ENCODE data around the gene CALN1. TPM values are rescaled to one million over a fixed set of nuclear protein-coding genes. Genes with fewer than 3 reads are reported as not detected.

CALN1 gene
- total and polyA plus RNA-seq, 9 of the 15 experiments (the other 6 are each of a cell fraction or from before 2014, with no cell fraction given): 1.4 to 7.5 (median 3.3) TPM

DNA sequence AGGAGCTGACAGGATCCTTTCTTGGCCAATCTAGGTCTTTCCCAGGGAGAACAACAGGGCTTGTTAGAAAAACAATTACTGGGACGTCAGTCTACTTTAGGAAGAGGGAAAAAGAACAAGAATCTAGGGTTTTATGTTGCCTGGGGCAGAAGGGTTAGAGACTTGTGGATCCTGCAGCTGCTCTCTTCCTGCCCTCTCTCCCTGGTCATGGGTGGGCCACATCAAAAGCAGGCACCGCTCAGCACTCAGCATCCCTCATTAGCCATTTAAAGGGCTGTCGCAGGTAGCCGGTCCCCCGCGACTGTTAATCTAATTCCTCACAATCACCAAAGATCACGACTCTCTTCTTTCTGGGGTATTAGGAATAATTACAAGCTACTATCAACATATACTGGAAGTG lies 631.9 kb downstream of the CALN1 start:
- H3K27ac ChIP-seq (ENCODE audit: extremely low read depth, low read depth, low read length): no peak overlapping the region
- ATAC-seq (no peak), FAIRE-seq (no peak), DNase-seq (ENCODE audit: extremely low read depth in 1 of 4, low spot score in 3 of 4) (no peak)
- no peak overlapping the region for H2AFZ ChIP-seq (ENCODE audit: low read depth, low read length)
- ChIA-PET CTCF (ENCODE audit: low intra/inter-chr PET ratio) (no interaction called here), POLR2A (interaction anchor here (1.0 to 1.4 kb wide), 2 partner anchors 11 to 231 kb away, joined by 3 to 4 read pairs; no protein-coding TSS in a partner anchor)
- no TSS peak for BruUV-seq (replicated peaks)
- no peaks in the 10 kb centered on the region for H3K4me1 ChIP-seq (replicated peaks in 1 of 2; ENCODE audit: control insufficient read depth in 2 of 2, insufficient read depth in 2 of 2, low read length in 2 of 2)
- no peaks in the 10 kb centered on the region for H3K36me3 ChIP-seq (ENCODE audit: control insufficient read depth, insufficient read depth, low read length)
- intact Hi-C loops (cut with micrococcal nuclease) (no loop called here), in situ Hi-C loops (cut with MboI) (no loop called here)
- no peak overlapping the region for H3K4me3 ChIP-seq
- H3K4me2 ChIP-seq (ENCODE audit: insufficient read depth, low read length): no peak overlapping the region
- no peaks in the 10 kb centered on the region for H3K9me3 ChIP-seq (replicated peaks; ENCODE audit: control insufficient read depth, insufficient read depth, low read depth, low read length)
- no peaks in the 10 kb centered on the region for H4K20me1 ChIP-seq (replicated peaks; ENCODE audit: control insufficient read depth, insufficient read depth, low read length)
- WGBS (ENCODE audit: insufficient coverage, low coverage, missing lambda C conversion rate): 0% methylated on average over 7 of the region's 7 CpGs
- H3K79me2 ChIP-seq (ENCODE audit: control insufficient read depth, insufficient read depth, low read length): no peaks in the 10 kb centered on the region
- H3K9ac ChIP-seq (ENCODE audit: insufficient read depth in 1 of 2, low read depth in 2 of 2, low read length in 2 of 2): no peak overlapping the region
- H3K27me3 ChIP-seq (ENCODE audit: control insufficient read depth in 2 of 2, insufficient read depth in 2 of 2, low read length in 2 of 2): peaks cover 0 to 11% of the 10 kb centered on the region in 2 experiments; a peak in 2 of 5 replicates
- H3K9me1 ChIP-seq (ENCODE audit: control insufficient read depth, insufficient read depth, low read length): no peaks in the 10 kb centered on the region
- TF ChIP-seq MCM3 (IDR thresholded peaks at IDR 0.05) (no peak), ZNF133 (CRISPR knock-in tag; IDR thresholded peaks at IDR 0.05) (no peak), ZNF146 (CRISPR knock-in tag; IDR thresholded peaks at IDR 0.05; ENCODE audit: unreplicated experiment) (no peak), ZNF79 (CRISPR knock-in tag; IDR thresholded peaks at IDR 0.05; ENCODE audit: low read depth) (no peak), CXXC5 (CRISPR knock-in tag; IDR thresholded peaks at IDR 0.05) (no peak), TBL1XR1 (IDR thresholded peaks at IDR 0.05; ENCODE audit: low read length in 2 of 2) (no peak), ADNP (tag; IDR thresholded peaks at IDR 0.05) (no peak), HNRNPLL (IDR thresholded peaks at IDR 0.05; ENCODE audit: low read depth, low read length, poor library complexity, severe bottlenecking) (no peak), DACH1 (IDR thresholded peaks at IDR 0.05; ENCODE audit: partially characterized antibody) (no peak), STAG1 (CRISPR knock-in tag; IDR thresholded peaks at IDR 0.05; ENCODE audit: borderline replicate concordance) (no peak), POU5F1 (IDR thresholded peaks at IDR 0.05; ENCODE audit: borderline replicate concordance, low read depth, low read length, partially characterized antibody) (no peak), ELF1 (tag; IDR thresholded peaks at IDR 0.05) (no peak)
- TF ChIP-seq, protein P1, sequence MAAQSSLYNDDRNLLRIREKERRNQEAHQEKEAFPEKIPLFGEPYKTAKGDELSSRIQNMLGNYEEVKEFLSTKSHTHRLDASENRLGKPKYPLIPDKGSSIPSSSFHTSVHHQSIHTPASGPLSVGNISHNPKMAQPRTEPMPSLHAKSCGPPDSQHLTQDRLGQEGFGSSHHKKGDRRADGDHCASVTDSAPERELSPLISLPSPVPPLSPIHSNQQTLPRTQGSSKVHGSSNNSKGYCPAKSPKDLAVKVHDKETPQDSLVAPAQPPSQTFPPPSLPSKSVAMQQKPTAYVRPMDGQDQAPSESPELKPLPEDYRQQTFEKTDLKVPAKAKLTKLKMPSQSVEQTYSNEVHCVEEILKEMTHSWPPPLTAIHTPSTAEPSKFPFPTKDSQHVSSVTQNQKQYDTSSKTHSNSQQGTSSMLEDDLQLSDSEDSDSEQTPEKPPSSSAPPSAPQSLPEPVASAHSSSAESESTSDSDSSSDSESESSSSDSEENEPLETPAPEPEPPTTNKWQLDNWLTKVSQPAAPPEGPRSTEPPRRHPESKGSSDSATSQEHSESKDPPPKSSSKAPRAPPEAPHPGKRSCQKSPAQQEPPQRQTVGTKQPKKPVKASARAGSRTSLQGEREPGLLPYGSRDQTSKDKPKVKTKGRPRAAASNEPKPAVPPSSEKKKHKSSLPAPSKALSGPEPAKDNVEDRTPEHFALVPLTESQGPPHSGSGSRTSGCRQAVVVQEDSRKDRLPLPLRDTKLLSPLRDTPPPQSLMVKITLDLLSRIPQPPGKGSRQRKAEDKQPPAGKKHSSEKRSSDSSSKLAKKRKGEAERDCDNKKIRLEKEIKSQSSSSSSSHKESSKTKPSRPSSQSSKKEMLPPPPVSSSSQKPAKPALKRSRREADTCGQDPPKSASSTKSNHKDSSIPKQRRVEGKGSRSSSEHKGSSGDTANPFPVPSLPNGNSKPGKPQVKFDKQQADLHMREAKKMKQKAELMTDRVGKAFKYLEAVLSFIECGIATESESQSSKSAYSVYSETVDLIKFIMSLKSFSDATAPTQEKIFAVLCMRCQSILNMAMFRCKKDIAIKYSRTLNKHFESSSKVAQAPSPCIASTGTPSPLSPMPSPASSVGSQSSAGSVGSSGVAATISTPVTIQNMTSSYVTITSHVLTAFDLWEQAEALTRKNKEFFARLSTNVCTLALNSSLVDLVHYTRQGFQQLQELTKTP (IDR thresholded peaks at IDR 0.05; ENCODE audit: low read depth in 1 of 2, partially characterized antibody in 2 of 2): no peak
- TF ChIP-seq, protein P2, sequence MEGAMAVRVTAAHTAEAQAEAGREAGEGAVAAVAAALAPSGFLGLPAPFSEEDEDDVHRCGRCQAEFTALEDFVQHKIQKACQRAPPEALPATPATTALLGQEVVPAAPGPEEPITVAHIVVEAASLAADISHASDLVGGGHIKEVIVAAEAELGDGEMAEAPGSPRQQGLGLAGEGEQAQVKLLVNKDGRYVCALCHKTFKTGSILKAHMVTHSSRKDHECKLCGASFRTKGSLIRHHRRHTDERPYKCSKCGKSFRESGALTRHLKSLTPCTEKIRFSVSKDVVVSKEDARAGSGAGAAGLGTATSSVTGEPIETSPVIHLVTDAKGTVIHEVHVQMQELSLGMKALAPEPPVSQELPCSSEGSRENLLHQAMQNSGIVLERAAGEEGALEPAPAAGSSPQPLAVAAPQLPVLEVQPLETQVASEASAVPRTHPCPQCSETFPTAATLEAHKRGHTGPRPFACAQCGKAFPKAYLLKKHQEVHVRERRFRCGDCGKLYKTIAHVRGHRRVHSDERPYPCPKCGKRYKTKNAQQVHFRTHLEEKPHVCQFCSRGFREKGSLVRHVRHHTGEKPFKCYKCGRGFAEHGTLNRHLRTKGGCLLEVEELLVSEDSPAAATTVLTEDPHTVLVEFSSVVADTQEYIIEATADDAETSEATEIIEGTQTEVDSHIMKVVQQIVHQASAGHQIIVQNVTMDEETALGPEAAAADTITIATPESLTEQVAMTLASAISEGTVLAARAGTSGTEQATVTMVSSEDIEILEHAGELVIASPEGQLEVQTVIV (CRISPR knock-in tag; IDR thresholded peaks at IDR 0.05; ENCODE audit: borderline replicate concordance): no peak
- TF ChIP-seq, protein P3, sequence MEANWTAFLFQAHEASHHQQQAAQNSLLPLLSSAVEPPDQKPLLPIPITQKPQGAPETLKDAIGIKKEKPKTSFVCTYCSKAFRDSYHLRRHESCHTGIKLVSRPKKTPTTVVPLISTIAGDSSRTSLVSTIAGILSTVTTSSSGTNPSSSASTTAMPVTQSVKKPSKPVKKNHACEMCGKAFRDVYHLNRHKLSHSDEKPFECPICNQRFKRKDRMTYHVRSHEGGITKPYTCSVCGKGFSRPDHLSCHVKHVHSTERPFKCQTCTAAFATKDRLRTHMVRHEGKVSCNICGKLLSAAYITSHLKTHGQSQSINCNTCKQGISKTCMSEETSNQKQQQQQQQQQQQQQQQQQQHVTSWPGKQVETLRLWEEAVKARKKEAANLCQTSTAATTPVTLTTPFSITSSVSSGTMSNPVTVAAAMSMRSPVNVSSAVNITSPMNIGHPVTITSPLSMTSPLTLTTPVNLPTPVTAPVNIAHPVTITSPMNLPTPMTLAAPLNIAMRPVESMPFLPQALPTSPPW (CRISPR knock-in tag; IDR thresholded peaks at IDR 0.05): no peak
